Measurements from ENCODE around the gene KNL1. TPM values are rescaled to one million over a fixed set of nuclear protein-coding genes. Genes with fewer than 3 reads are reported as not detected.

KNL1 gene
- total RNA-seq, 1 experiment from 2014 or later: 40.3 TPM

GRCh38 chr15:40565333-40566238 lies 28.5 kb upstream of the KNL1 start:
- no peaks in the 10 kb centered on the region for H3K9me3 ChIP-seq (ENCODE audit: low read depth, low read length, poor library complexity, severe bottlenecking)
- peak overlapping the region; percentile 28 for H3K27ac ChIP-seq (ENCODE audit: low read depth, low read length, poor library complexity, severe bottlenecking)
- TF ChIP-seq EZH2 (IDR thresholded peaks at IDR 0.05; ENCODE audit: borderline replicate concordance, low read depth, low read length, poor library complexity, severe bottlenecking): no peak
- no peak for TF ChIP-seq CTCF (conservative IDR thresholded peaks at IDR 0.05; ENCODE audit: low read depth, low read length)
- peaks cover 14% of the 10 kb centered on the region for H3K4me1 ChIP-seq (ENCODE audit: insufficient read depth, low read length, poor library complexity, severe bottlenecking)
- POLR2A ChIA-PET (ENCODE audit: low non-redundant PET): no interaction called here
- no TSS peak for BruUV-seq (replicated peaks)
- CTCF ChIA-PET: interaction anchor here (0.6 to 1.0 kb wide), 3 partner anchors 22 to 73 kb away, joined by 5 to 6 read pairs (median 5); no protein-coding TSS in a partner anchor
- no peaks in the 10 kb centered on the region for H3K36me3 ChIP-seq (ENCODE audit: insufficient read depth, low read length, poor library complexity, severe bottlenecking)
- no peak for DNase-seq (ENCODE audit: low spot score)
- H3K27me3 ChIP-seq (replicated peaks; ENCODE audit: insufficient read depth, low read depth, low read length, poor library complexity): no peaks in the 10 kb centered on the region
- peak overlapping the region; percentile 79 for H3K4me3 ChIP-seq (ENCODE audit: low read depth, low read length, poor library complexity, severe bottlenecking)
- intact Hi-C loops (cut with micrococcal nuclease; ENCODE audit: unreplicated experiment): no loop called here

- Histone ChIP-seq H3K27ac (ENCODE audit: low read depth, low read length, poor library complexity, severe bottlenecking) (no peak overlapping the region), H3K27me3 (replicated peaks; ENCODE audit: insufficient read depth, low read depth, low read length, poor library complexity) (no peaks in the 10 kb centered on the region), H3K4me3 (ENCODE audit: low read depth, low read length, poor library complexity, severe bottlenecking) (no peak overlapping the region), H3K9me3 (ENCODE audit: low read depth, low read length, poor library complexity, severe bottlenecking) (no peaks in the 10 kb centered on the region), H3K4me1 (ENCODE audit: insufficient read depth, low read length, poor library complexity, severe bottlenecking) (peaks cover 16% of the 10 kb centered on the region), H3K36me3 (ENCODE audit: insufficient read depth, low read length, poor library complexity, severe bottlenecking) (peaks cover 4% of the 10 kb centered on the region)
- POLR2A ChIA-PET (ENCODE audit: low non-redundant PET): no interaction called here
- intact Hi-C loops (cut with micrococcal nuclease; ENCODE audit: unreplicated experiment): no loop called here
- peak; percentile 42 for TF ChIP-seq CTCF (conservative IDR thresholded peaks at IDR 0.05; ENCODE audit: low read depth, low read length)
- no peak for TF ChIP-seq EZH2 (IDR thresholded peaks at IDR 0.05; ENCODE audit: borderline replicate concordance, low read depth, low read length, poor library complexity, severe bottlenecking)
- no TSS peak for BruUV-seq (replicated peaks)
- DNase-seq (ENCODE audit: low spot score): peak; percentile 39
- CTCF ChIA-PET: no interaction called here
Measured at GRCh38 chr15:40567111-40567510, 26.9 kb upstream of the KNL1 start.

GRCh38 chr15:40569129-40569953 lies 24.7 kb upstream of the KNL1 start, which contains the start of gene RPUSD2:
TSS of gene RPUSD2 (plus strand) at chr15:40569299. CDS start at chr15:40569338, 39 bp downstream.
- peak; percentile 96 for DNase-seq (ENCODE audit: low spot score)
- ChIA-PET CTCF (interaction anchor here (0.9 to 1.3 kb wide), 2 partner anchors 20 to 324 kb away, joined by 5 to 15 read pairs; no protein-coding TSS in a partner anchor), POLR2A (ENCODE audit: low non-redundant PET) (interaction anchor here (0.5 to 0.9 kb wide), 4 partner anchors 20 to 516 kb away, joined by 3 to 10 read pairs (median 6); no protein-coding TSS in a partner anchor)
- Histone ChIP-seq H3K27me3 (replicated peaks; ENCODE audit: insufficient read depth, low read depth, low read length, poor library complexity) (no peaks in the 10 kb centered on the region), H3K9me3 (ENCODE audit: low read depth, low read length, poor library complexity, severe bottlenecking) (no peaks in the 10 kb centered on the region), H3K36me3 (ENCODE audit: insufficient read depth, low read length, poor library complexity, severe bottlenecking) (peaks cover 11% of the 10 kb centered on the region), H3K4me1 (ENCODE audit: insufficient read depth, low read length, poor library complexity, severe bottlenecking) (peaks cover 11% of the 10 kb centered on the region), H3K4me3 (ENCODE audit: low read depth, low read length, poor library complexity, severe bottlenecking) (peak within 1 kb of the TSS; percentile 95), H3K27ac (ENCODE audit: low read depth, low read length, poor library complexity, severe bottlenecking) (peak within 1 kb of the TSS; percentile 64)
- TF ChIP-seq EZH2 (IDR thresholded peaks at IDR 0.05; ENCODE audit: borderline replicate concordance, low read depth, low read length, poor library complexity, severe bottlenecking) (no peak), CTCF (conservative IDR thresholded peaks at IDR 0.05; ENCODE audit: low read depth, low read length) (no peak)
- TSS peak; percentile 70 for BruUV-seq (replicated peaks)
- intact Hi-C loops (cut with micrococcal nuclease; ENCODE audit: unreplicated experiment): no loop called here
